ENCODE results near the gene TDRD3.

DNA sequence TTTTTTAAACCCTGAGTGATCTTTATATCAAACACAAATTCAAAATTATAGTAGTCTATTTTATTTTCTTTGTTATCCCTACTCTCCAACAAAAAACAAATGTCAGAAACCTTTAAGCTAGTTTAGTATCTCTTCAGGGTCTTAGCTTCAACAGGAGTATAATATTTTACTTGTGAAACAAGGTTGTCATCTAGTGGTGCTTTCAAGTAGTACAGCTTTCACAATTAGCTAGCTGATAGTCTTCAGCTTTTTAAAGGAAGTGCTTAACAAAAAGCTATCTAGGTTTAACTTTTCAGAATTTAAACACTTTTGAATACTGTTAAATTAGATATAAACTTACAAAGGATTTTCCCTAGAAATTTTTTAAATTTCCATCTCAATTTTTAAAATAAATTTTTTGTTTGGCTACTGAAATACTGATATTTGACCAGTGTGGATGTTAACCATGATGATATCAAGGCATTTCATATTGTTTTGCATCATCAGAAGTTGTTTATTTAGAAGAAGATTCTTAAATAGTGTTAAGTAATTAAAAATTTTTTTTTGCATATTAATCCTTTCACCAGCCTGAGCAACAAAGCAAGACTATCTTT, 34.2 kb downstream of the TDRD3 start:
- no peak for TF ChIP-seq EZH2 (IDR thresholded peaks at IDR 0.05)
- TF ChIP-seq POLR2AphosphoS5 (IDR thresholded peaks at IDR 0.05; ENCODE audit: borderline replicate concordance, low read depth, low read length), result no peak
- TF ChIP-seq FOXP2 (optimal IDR thresholded peaks at IDR 0.05; ENCODE audit: control extremely low read depth, extremely low read length, insufficient read depth), result no peak
